Neural cell (in vitro differentiated cells): ENCODE results near the gene SLIT3. TPM values are rescaled to one million over a fixed set of nuclear protein-coding genes. Genes with fewer than 3 reads are reported as not detected.

Experiments
- H2AFZ ChIP-seq: fragments of 200-600, 300-800 bp; sonication (generic), shearing (Covaris generic); 2 replicates; pipeline ENCODE4 v1.6.0; 2014; ENCODE audit warnings: low read depth, mild to moderate bottlenecking, antibody characterized with exemption, low read length, moderate library complexity
- H3F3A ChIP-seq: fragments of 200-600 bp; shearing (Covaris generic); 2 replicates; pipeline ENCODE4 v1.6.1; 2016; ENCODE audit warnings: mild to moderate bottlenecking, moderate library complexity, mixed read lengths, antibody characterized with exemption, low read length; ENCODE audit not compliant: insufficient read depth, poor library complexity, severe bottlenecking
- H3K27ac ChIP-seq: fragments of 200-600, 300-800 bp; sonication (generic), shearing (Covaris generic); 2 replicates; pipeline ENCODE4 v1.5.1; 2014; ENCODE audit warnings: mild to moderate bottlenecking, low read length, moderate library complexity
- H3K27me3 ChIP-seq: fragments of 300-800, 200-600 bp; sonication (generic), shearing (Covaris generic); 2 replicates; pipeline ENCODE4 v1.6.0; 2014; ENCODE audit warnings: mild to moderate bottlenecking, low read depth, low read length, moderate library complexity; ENCODE audit not compliant: insufficient read depth
- H3K36me3 ChIP-seq: fragments of 300-800, 200-600 bp; sonication (generic), shearing (Covaris generic); 2 replicates; pipeline ENCODE4 v1.5.1; 2014; ENCODE audit warnings: mild to moderate bottlenecking, antibody characterized with exemption, low read length, moderate library complexity; ENCODE audit not compliant: insufficient read depth
- H3K4me2 ChIP-seq: fragments of 300-800, 200-600 bp; sonication (generic), shearing (Covaris generic); 2 replicates; pipeline ENCODE4 v1.6.0; 2014; ENCODE audit warnings: mild to moderate bottlenecking, low read length
- H3K4me3 ChIP-seq: fragments of 300-800, 200-600 bp; sonication (generic), shearing (Covaris generic); 2 replicates; pipeline ENCODE4 v1.5.1; 2014; ENCODE audit warnings: mild to moderate bottlenecking, low read length, moderate library complexity
- H3K79me2 ChIP-seq: fragments of 200-600 bp; shearing (Covaris generic); replicated peaks from 2 replicates; pipeline ENCODE4 v1.6.0; 2014; ENCODE audit warnings: mild to moderate bottlenecking, low read length, moderate library complexity; ENCODE audit not compliant: insufficient read depth
- H3K9ac ChIP-seq: fragments of 300-800, 200-600 bp; sonication (generic), shearing (Covaris generic); 2 replicates; pipeline ENCODE4 v1.6.1; 2016; ENCODE audit warnings: mild to moderate bottlenecking, low read length, mixed read lengths
- H3K9me2 ChIP-seq: fragments of 200-600 bp; shearing (Covaris generic); 2 replicates; pipeline ENCODE4 v1.6.1; 2016; ENCODE audit warnings: mild to moderate bottlenecking, low read length, mixed read lengths; ENCODE audit not compliant: insufficient read depth
- H3K9me3 ChIP-seq: fragments of 200-600, 300-800 bp; sonication (generic), shearing (Covaris generic); 2 replicates; pipeline ENCODE4 v1.6.1; 2016; ENCODE audit warnings: mild to moderate bottlenecking, mixed run types, low read length, moderate library complexity, mixed read lengths
- H4K20me1 ChIP-seq: fragments of 200-600 bp; shearing (Covaris generic); 2 replicates; pipeline ENCODE4 v1.6.1; 2016; ENCODE audit warnings: mild to moderate bottlenecking, mixed run types; ENCODE audit not compliant: insufficient read depth
- EP300 ChIP-seq: fragments of 450-650 bp; conservative IDR thresholded peaks from 2 replicates; pipeline ENCODE4 v1.6.1; 2014; ENCODE audit warnings: antibody characterized with exemption, mild to moderate bottlenecking, moderate library complexity; ENCODE audit not compliant: poor library complexity, severe bottlenecking
- EZH2 ChIP-seq: fragments of 200-600, 300-800 bp; shearing (Covaris generic), sonication (generic); IDR thresholded peaks from 2 replicates; pipeline ENCODE4 v1.6.1; 2014; ENCODE audit warnings: antibody characterized with exemption, low read length, borderline replicate concordance, mild to moderate bottlenecking; ENCODE audit not compliant: insufficient read depth, poor library complexity, severe bottlenecking
- MXI1 ChIP-seq: fragments of 450-650 bp; conservative IDR thresholded peaks from 2 replicates; pipeline ENCODE4 v1.6.1; 2014; ENCODE audit warnings: antibody characterized with exemption, mild to moderate bottlenecking; ENCODE audit not compliant: poor library complexity, severe bottlenecking
- POLR2AphosphoS5 ChIP-seq: IDR thresholded peaks from 2 replicates; pipeline ENCODE4 v1.6.1; 2012
- RAD21 ChIP-seq: fragments of 450-650 bp; conservative IDR thresholded peaks from 2 replicates; pipeline ENCODE4 v1.6.1; 2014; ENCODE audit warnings: antibody characterized with exemption, mild to moderate bottlenecking, moderate library complexity
- REST ChIP-seq: IDR thresholded peaks from 2 replicates; pipeline ENCODE4 v1.6.1; 2012; ENCODE audit warnings: borderline replicate concordance
- SMC3 ChIP-seq: fragments of 450-650 bp; conservative IDR thresholded peaks from 2 replicates; pipeline ENCODE4 v1.6.1; 2014; ENCODE audit warnings: antibody characterized with exemption, mild to moderate bottlenecking, moderate library complexity; ENCODE audit not compliant: poor library complexity
- TAF1 ChIP-seq: IDR thresholded peaks from 2 replicates; pipeline ENCODE4 v1.6.1; 2012; ENCODE audit warnings: low read depth
- polyA plus RNA-seq: library from polyadenylated mRNA; depleted of rRNA; stranded (reverse); fragments of >200 nt; gene quantifications from 2 replicates; pipeline ENCODE4 v1.2.3, GENCODE V29; 2014
- TF ChIP-seq, protein P1 (sequence below): fragments of 450-650 bp; IDR thresholded peaks from 2 replicates; pipeline ENCODE4 v1.5.1; 2014; ENCODE audit warnings: antibody characterized with exemption, mild to moderate bottlenecking, moderate library complexity; ENCODE audit not compliant: poor library complexity, severe bottlenecking

Gene SLIT3
- polyA plus RNA-seq, 1 donor from 2014 or later: 1.2 TPM

DNA sequence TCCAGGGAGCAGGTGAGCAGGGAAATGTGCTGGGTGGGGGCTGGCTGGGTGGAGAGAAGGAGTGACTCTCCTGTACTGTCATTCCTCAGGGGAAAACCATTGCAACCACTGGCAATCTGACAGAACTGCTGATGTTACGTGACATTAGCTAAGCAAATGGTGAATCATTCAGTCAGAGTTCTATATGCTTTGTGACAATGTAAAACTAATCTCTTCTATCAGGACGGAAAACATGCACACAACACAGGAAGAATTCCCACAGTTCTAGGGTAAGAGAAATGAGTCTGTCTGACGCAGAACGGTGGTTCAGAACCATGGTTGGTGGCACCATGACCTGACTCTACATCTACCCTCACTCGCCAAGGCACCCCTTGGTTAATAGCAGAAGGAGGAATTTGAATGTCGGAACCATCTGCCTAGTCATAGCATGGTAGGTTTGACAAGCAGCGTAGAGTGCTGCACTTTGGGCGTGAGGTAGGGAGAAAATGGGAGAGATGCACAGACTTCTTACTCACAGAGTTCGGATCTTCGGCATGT, 478.1 kb downstream of the SLIT3 start:
- Histone ChIP-seq H3K36me3 (no peaks in the 10 kb centered on the region), H3K4me2 (no peak overlapping the region), H3F3A (no peaks in the 10 kb centered on the region), H3K9me3 (no peaks in the 10 kb centered on the region), H4K20me1 (no peaks in the 10 kb centered on the region), H2AFZ (no peak overlapping the region), H3K9ac (no peak overlapping the region), H3K27me3 (no peaks in the 10 kb centered on the region), H3K4me3 (no peak overlapping the region), H3K9me2 (no peaks in the 10 kb centered on the region), H3K27ac (no peak overlapping the region), H3K79me2 (no peaks in the 10 kb centered on the region)
- TF ChIP-seq RAD21 (no peak), SMC3 (no peak), REST (no peak), POLR2AphosphoS5 (no peak), TAF1 (no peak), EP300 (no peak), MXI1 (no peak), EZH2 (no peak)
- TF ChIP-seq, protein P1, sequence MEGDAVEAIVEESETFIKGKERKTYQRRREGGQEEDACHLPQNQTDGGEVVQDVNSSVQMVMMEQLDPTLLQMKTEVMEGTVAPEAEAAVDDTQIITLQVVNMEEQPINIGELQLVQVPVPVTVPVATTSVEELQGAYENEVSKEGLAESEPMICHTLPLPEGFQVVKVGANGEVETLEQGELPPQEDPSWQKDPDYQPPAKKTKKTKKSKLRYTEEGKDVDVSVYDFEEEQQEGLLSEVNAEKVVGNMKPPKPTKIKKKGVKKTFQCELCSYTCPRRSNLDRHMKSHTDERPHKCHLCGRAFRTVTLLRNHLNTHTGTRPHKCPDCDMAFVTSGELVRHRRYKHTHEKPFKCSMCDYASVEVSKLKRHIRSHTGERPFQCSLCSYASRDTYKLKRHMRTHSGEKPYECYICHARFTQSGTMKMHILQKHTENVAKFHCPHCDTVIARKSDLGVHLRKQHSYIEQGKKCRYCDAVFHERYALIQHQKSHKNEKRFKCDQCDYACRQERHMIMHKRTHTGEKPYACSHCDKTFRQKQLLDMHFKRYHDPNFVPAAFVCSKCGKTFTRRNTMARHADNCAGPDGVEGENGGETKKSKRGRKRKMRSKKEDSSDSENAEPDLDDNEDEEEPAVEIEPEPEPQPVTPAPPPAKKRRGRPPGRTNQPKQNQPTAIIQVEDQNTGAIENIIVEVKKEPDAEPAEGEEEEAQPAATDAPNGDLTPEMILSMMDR: no peak

- H2AFZ ChIP-seq: no peak overlapping the region
- H3K4me3 ChIP-seq: no peak overlapping the region
- no peak for TF ChIP-seq RAD21
- TF ChIP-seq POLR2AphosphoS5: no peak
- TF ChIP-seq SMC3: no peak
- TF ChIP-seq, protein P1: no peak
- no peak for TF ChIP-seq MXI1
- TF ChIP-seq TAF1: no peak
- no peak for TF ChIP-seq EP300
- TF ChIP-seq REST: no peak
- TF ChIP-seq EZH2: no peak
- H3K9me3 ChIP-seq: no peaks in the 10 kb centered on the region
- H3F3A ChIP-seq: no peaks in the 10 kb centered on the region
- H3K9ac ChIP-seq: no peak overlapping the region
- H3K36me3 ChIP-seq: no peaks in the 10 kb centered on the region
- H3K27ac ChIP-seq: no peak overlapping the region
- no peaks in the 10 kb centered on the region for H3K79me2 ChIP-seq
- H3K9me2 ChIP-seq: no peaks in the 10 kb centered on the region
- no peaks in the 10 kb centered on the region for H3K27me3 ChIP-seq
- no peak overlapping the region for H3K4me2 ChIP-seq
- no peaks in the 10 kb centered on the region for H4K20me1 ChIP-seq
Measured at GRCh38 chr5:168822248-168822744, 478.6 kb downstream of the SLIT3 start.
